ENCODE results near the gene GALNS.

- TF ChIP-seq, protein P1, sequence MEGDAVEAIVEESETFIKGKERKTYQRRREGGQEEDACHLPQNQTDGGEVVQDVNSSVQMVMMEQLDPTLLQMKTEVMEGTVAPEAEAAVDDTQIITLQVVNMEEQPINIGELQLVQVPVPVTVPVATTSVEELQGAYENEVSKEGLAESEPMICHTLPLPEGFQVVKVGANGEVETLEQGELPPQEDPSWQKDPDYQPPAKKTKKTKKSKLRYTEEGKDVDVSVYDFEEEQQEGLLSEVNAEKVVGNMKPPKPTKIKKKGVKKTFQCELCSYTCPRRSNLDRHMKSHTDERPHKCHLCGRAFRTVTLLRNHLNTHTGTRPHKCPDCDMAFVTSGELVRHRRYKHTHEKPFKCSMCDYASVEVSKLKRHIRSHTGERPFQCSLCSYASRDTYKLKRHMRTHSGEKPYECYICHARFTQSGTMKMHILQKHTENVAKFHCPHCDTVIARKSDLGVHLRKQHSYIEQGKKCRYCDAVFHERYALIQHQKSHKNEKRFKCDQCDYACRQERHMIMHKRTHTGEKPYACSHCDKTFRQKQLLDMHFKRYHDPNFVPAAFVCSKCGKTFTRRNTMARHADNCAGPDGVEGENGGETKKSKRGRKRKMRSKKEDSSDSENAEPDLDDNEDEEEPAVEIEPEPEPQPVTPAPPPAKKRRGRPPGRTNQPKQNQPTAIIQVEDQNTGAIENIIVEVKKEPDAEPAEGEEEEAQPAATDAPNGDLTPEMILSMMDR (IDR thresholded peaks at IDR 0.05; ENCODE audit: insufficient read depth, low read length, poor library complexity, severe bottlenecking): no peak
- no peak for TF ChIP-seq EZH2phosphoT487 (conservative IDR thresholded peaks at IDR 0.05; ENCODE audit: low read length)
Observed at GRCh38 chr16:88899901-88900661, 43.3 kb upstream of the GALNS start.

Data from SU-DHL-6 (cell line).